NCI-H187 (cell line): ENCODE measurements around the gene FBLN1.
A peak's percentile ranks its signal among the peaks of the same experiment; 100 is the strongest.
"Not testable (repeated sequence)": the region's sequence is repeated elsewhere in the genome, so short reads cannot be mapped to it uniquely, and the experiment has no call there.

Experiments
- DNase-seq, 2 experiments: peaks; one replicate each; lab custom pipeline; 2025; lab: John Stamatoyannopoulos, UW

Gene FBLN1

DNA sequence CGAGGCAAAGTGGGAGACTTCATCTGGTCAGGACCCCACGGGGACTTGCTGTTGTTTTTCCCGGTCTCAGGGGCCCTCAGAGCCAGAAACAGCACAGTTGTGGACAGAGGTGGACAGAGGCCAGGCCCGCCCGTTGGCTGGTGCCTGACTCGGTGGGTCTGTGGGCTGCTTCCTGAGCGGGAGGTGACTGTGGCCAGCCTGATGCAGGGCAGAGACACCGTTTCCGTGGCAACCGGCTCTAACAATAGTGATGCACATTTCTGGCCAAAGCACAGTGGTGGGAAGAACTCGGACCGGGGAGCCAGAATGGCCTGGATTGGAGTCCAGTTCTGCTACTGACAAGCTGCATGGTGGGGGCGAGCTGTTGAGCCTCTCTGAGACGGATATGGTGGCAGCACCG lies 110.3 kb downstream of the FBLN1 start:
- no peak for DNase-seq

GRCh38 chr22:45615364-45615763 lies 112.7 kb downstream of the FBLN1 start:
- DNase-seq = no peak

DNA sequence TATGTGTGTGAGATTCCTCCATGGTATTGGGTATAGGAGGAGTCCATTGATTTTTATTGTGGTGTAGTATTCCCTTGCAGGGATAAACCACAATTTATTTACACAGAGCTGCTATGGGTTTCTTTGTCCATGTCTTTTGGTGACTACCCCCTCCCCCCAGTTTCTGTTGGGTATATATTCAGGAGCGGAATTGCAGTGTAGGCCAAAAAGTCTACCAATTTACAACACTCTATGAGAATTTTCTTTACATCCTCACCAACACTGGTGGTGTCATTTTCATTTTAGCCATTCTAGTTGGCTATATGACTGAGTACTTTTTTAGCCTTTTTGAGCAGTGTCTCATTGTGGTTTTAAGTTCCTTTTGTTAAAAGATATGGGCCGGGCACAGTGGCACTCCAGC lies 113.7 kb downstream of the FBLN1 start:
- no peak for DNase-seq

DNA sequence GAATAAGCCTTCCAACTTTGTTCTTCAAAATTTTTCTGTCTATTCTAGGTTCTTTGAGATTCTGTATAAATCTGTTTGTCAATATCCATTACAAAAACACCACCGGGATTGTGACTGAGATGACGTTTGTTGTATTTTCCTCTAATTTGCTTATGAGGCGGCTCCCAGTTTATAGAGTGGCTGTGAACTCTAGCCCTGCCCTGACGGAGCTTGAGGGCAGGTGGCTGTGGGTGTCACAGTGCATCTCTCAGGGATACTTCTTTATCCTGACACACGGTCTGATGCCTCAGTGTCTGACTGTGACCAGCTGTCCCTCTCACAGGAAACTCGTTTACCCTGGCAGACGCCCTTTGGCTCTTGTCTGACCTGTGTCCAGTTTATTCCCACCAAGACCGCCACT lies 115.3 kb downstream of the FBLN1 start:
- DNase-seq = no peak

DNA sequence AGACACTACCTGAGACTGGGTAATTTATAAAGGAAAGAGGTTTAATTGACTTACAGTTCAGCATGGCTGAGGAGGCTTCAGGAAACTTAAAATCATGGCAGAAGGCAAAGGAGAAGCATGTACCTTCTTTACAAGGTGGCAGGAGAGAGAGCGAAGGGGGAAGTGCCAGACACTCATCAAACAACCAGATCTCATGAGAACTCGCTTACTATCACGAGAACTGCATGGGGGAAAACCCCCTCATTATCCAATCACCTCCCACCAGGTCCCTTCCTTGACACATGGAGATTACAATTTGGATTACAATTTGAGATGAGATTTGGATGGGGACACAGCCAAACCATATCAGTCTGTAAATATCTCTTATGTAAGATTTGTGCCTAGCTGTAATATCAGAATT lies 118.0 kb downstream of the FBLN1 start:
- DNase-seq = no peak

DNA sequence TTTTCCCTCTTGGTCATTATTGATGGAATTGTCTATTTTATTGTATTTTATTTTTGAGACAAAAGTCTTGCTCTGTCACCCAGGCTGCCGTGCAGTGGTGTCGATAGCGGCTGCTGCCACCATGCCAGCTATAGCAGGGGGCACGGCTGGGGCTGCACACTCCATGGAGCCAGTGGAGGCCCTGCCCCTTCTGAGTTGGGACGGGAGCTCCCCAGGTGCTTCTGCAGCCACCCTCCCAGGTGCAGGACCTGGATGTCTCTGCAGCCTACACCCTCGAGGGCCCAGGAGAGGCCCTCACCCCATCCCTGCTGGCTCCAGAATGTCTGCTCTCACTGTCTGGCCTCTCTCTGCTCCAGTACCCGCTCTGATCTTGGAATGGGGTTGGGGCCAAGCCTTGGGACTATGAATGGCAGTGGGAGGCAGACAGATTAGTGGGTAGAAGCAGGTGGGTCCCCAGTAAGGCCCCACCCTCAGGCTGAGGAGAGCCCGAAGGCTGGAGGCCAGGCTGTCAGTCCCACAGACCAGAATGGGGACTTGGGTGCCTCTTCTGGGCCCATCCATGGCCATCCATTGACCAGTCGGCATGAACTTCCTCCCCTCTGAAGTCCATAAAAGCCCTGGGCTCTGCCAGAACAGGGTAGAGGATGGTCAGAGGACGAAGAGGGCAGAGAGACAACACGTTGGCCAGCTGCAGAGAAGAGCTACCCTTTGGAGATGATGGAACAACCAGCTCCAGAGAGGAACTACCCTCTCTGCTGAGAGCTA lies 119.3 kb downstream of the FBLN1 start:
- no peak for DNase-seq

GRCh38 chr22:45623464-45624145 lies 120.9 kb downstream of the FBLN1 start:
- not testable (repeated sequence) for DNase-seq

DNA sequence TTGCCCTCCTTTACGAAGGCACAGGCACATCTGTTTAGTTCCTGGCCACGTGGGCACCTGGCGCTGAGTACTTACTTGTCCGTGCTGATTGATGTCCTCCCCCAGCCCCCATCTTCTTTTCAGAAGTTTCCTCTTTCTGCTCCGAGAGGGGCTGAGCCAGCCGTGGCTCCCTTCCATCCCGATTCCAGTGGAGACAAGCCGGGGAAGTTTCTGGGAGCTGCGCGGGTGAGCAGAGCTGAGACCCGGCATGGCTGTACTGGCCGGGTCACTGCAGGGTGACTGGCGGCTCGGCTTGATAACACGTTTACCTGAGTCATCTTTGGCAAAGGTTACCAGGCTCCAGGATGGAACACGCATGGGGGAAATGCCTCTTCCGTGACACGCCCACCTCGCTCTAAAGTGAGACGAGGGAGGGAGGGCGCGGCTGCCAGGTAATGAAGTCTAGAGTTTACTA lies 123.5 kb downstream of the FBLN1 start:
- DNase-seq = no peak

GRCh38 chr22:45627489-45628233 lies 125.0 kb downstream of the FBLN1 start:
- DNase-seq = no peak

DNA sequence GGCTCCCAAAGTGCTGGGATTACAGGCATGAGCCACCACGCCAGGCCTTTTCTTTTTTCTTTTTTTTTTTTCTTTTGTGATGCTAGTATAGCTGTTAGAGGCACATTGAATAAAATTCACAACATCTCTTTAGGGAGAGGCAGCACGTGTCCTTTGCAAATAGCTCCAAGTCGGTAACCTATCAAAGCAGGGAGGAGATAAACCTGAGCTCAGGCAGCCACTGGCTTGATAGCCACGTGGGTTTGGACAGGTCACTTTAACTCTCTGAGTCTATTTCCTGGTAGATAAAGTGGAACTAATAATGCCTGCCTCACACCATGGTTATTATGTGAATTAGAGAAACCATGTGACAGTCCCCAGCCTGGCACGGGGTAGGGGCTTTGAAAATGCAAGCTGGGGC lies 125.8 kb downstream of the FBLN1 start:
- no peak for DNase-seq

DNA sequence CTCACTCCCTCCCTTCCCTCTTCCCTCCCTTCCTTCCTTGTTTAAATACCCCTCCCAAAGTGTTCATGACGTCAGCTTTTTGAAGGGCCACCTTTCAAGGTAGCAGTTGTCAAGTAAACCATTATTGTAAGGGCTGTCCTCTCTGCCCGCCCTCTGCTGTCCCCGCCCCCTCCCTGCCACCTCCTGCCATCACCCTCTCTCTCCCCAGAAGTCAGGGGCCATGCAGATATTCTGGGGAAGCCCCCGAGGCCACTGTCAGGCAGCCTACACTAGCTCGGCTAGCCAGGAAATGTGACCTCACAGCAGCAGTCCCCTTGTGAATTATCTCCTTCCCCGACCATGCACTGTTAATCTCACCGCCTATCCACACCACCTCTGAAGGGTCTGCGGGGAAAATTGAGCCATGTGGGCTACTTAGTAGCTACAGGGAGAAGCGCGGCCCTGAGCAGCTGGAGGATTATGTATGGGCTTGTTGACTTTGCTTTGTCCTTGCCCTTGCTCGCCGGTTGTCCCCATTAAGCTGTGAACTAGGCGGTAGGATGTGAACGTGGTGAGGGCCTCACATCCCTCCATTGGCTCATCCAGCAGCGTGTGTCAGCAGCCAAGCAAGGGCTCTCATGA lies 126.9 kb downstream of the FBLN1 start:
- peak in 1 of 2 experiments; percentile 17 for DNase-seq

DNA sequence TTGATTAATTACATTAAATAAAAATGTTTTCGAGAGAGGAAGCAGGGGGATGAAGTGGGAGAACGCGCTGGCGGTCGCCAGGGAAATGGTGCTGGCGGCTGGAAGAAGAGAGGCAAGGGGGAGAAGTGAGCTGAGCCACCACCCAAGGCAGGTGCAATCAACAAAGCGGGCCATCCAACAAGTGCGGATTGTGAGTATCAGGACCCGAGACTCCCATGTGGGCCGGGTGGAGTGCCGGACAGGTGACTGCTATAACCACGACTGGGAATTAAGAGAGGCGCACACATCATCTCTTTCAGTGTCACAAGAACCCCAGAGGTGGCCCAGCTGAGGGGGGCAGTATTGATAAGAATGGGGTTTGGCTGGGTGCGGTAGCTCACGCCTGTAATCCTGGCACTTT lies 127.8 kb downstream of the FBLN1 start:
- no peak for DNase-seq

DNA sequence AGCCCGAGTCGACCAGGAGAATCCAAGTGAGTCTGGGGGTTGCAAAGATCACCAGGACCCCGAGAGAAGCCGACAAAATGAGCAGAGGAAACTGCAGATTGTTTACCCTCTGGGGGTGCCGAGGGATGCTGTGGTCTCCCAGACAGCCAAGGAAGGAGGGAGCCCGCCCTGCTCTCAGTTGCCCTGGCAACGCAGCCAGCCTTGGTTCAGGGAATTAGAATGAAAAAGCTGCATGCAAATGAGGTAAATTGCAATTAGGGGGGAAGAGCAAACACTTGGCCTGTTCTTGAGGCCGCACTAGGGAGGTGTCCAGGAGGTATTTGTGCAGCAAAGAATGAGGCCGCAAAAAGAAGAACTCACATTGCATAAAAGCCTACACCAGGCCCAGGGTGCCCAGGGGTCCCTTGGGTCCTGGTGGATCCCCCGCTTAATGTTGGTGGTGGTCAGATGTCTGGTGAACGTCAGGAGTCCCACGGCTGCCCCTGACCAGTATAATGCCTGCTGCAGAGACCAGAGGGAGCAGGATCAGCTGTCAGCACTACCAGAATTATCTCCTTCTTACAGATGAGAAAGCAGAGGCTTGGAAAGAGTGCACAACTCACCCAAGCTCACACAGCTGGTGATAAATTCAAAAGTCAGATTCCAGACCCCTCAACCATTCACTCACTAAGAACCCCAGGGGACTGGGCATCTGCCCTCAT lies 128.6 kb downstream of the FBLN1 start:
- DNase-seq = no peak

- DNase-seq = no peak
These were observed 129.2 kb downstream of the FBLN1 start for GRCh38 chr22:45631841-45632238.

DNA sequence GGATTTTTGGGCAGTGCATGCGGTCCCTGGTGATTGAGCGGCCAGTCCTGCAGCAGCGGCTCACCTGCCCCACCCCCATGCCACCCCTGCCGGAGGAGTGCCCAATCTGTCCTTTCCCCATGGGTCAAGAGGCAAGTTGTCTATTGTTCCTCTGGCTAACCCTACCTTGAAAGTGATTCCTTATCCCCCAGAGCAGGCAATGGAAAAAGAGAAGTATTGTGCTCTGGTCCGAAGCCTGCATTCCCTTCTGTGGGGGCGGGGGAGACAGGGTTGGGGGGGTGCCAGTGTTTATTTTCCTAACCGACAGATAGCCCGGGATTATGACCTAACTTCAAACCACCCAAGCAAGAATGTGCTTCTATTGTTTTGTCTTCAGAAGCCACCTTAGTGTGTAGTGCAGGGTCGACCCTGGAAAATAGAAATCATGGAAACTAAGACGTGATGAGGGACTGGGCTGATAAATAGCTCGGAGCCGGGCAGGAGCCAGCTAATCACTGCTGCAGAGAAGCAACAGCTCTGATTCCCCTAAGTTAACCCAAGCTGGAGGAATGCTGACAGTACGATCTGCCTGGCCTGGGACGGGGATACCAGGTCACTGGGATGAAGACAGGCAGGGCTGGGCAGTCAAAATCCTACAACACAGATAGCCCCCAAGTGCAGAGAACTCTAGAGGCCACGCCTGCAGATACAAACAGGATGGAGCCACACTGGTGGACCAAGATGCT lies 130.3 kb downstream of the FBLN1 start:
- DNase-seq = no peak

GRCh38 chr22:45636683-45637082 lies 134.0 kb downstream of the FBLN1 start:
- no peak for DNase-seq

GRCh38 chr22:45638197-45638596 lies 135.5 kb downstream of the FBLN1 start:
- DNase-seq = no peak

DNA sequence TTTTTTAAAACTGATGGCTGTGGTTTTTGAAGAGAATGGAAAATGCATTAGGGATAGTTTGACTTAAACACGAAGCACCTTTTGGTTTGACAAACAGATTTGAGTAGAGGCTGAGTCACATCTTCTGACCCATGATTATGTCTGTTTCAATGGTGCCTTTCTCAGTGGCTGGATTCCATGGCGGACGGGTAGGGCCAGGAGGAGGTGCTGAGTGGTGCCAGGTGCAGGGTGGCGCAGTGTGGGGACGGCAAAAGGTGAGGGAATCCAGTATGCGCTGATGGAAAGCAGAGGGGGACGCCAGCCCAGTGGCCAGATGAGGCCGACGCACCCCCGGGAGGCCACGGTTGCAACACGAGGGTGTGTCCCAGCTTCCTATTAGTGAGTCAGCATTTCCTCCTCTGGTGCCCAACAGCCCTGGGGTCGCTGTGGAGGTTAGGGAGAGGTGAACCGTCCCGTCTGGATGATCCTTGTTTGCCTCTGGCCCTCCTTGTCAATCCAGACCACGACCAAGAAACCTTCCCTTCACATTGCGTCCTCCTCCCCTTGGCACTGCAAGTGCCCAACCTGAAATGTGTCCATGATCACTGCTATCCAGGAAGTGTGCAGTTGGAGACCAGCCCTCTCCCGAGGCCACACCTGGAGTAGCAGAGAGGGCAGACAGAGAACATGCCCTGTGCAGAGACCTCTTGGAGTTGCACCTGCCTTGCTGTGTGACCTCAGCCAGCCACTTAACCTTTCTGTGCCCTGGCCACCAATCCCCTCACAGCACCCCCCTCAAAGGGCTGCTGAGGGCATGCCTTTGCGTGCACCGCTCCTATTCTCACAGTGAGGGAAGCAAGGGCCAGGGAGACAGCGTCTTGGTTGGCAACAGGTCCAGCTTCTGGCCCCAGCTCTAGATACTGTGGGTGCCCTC lies 136.4 kb downstream of the FBLN1 start:
- peak in 1 of 2 experiments; percentile 68 for DNase-seq

DNA sequence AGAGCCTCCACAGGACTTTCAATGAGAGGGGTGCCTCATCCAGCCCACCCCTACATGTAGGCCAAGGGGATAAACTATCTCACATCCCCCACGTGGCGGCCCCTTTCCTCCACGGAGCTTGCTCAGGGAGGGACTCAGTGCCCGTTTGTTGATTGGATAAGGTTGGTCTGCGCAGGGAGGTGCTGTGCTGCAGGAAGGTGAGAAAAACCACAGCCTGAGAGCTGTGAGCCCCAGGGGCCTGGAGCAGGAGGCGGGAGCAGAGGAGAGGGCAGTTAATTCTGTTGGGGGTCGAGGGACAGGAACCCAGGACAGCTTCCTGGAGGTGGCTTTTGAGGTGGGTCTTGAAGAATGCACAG lies 137.0 kb downstream of the FBLN1 start:
- DNase-seq = no peak

DNA sequence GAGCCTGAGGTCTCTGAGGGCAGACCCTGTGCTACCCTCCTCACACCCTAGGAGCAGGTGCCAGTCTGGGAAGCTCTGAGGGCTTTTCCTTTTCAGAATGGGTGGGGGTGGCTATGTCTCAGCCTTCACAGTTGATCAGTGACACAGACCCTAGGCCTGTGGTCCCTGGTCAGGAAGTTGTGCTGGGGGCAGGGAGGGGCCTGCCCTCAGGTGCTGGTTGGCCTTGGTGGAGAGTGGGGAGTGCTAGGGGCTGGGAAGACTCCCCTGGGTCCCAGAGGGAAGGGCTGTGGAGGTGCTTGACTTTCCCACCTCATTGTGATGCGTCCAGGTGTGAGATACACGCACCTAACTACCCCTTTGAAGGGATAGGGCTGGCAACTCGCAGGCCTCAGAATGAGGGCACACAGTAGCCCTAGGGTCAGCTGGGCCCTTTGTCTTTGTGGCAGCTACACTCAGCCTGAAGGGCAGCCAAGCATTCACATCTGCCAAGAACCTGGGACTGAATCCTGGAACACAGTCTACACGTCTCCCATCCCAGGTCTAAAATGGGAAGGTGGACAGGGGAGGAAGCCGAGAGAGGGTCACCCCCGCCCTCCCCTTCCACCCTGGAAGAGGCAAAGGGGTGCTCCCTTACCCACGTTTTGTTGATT lies 137.7 kb downstream of the FBLN1 start:
- no peak for DNase-seq
